CD8-positive, alpha-beta memory T cell (primary cell): Measurements from ENCODE around the gene RTL5. TPM values are rescaled to one million over a fixed set of nuclear protein-coding genes. Genes with fewer than 3 reads are reported as not detected.

Experiments
- CTCF ChIA-PET: fragments of 350-600 bp; sonication (Branson Sonifier 250); formaldehyde crosslinking; loops from one replicate; lab custom pipeline; 2021; ENCODE audit warnings: antibody characterized with exemption; lab: Charles Lee
- POLR2A ChIA-PET: fragments of 350-600 bp; sonication (Branson Sonifier 250); formaldehyde crosslinking; loops from one replicate; lab custom pipeline; 2021; ENCODE audit warnings: antibody characterized with exemption; lab: Charles Lee
- DNase-seq, 5 donors: peaks; one replicate each; pipeline versions ENCODE4 v3.0.0 to v3.0.0-alpha.2; 2020 to 2022; ENCODE audit warnings: mixed read lengths in 1 of 5
- H3K27ac ChIP-seq: one replicate; pipeline ENCODE4 v1.7.0; 2013; ENCODE audit warnings: low read depth, mild to moderate bottlenecking, low read length, moderate library complexity
- H3K27me3 ChIP-seq: 2 replicates; pipeline ENCODE4 v1.7.0; 2013; ENCODE audit warnings: low read length, mild to moderate bottlenecking; ENCODE audit not compliant: insufficient read depth, poor library complexity, severe bottlenecking
- H3K36me3 ChIP-seq: 2 replicates; pipeline ENCODE4 v1.7.0; 2013; ENCODE audit warnings: mild to moderate bottlenecking, low read length, moderate library complexity; ENCODE audit not compliant: insufficient read depth
- H3K4me1 ChIP-seq: 2 replicates; pipeline ENCODE4 v1.7.0; 2013; ENCODE audit warnings: mild to moderate bottlenecking, low read length, moderate library complexity; ENCODE audit not compliant: insufficient read depth
- H3K4me3 ChIP-seq: 2 replicates; pipeline ENCODE4 v1.7.0; 2013; ENCODE audit warnings: mild to moderate bottlenecking, low read length
- H3K9me3 ChIP-seq: 2 replicates; pipeline ENCODE4 v1.7.0; 2013; ENCODE audit warnings: mild to moderate bottlenecking, low read length
- H3K27ac Mint-ChIP-seq, 8 donors: one replicate each; pipeline ENCODE4 v1.8.0; 2020 to 2021; ENCODE audit warnings: mixed read lengths in 8 of 8, mild to moderate bottlenecking in 6 of 8, inconsistent platforms in 3 of 8, moderate library complexity in 3 of 8
- H3K27me3 Mint-ChIP-seq, 2 donors: one replicate each; pipeline ENCODE4 v1.8.0; 2020 to 2021; ENCODE audit warnings: mixed read lengths in 2 of 2, mild to moderate bottlenecking in 1 of 2, moderate library complexity in 1 of 2
- H3K36me3 Mint-ChIP-seq, 3 donors: one replicate each; pipeline ENCODE4 v1.8.0; 2020 to 2021; ENCODE audit warnings: mixed read lengths in 3 of 3, inconsistent platforms in 1 of 3, mild to moderate bottlenecking in 1 of 3
- H3K4me1 Mint-ChIP-seq, 3 donors: one replicate each; pipeline ENCODE4 v1.8.0; 2020 to 2021; ENCODE audit warnings: mixed read lengths in 3 of 3, inconsistent platforms in 1 of 3, mild to moderate bottlenecking in 1 of 3
- H3K4me3 Mint-ChIP-seq, 7 donors: one replicate each; pipeline ENCODE4 v1.8.0; 2020 to 2021; ENCODE audit warnings: mixed read lengths in 7 of 7, mild to moderate bottlenecking in 6 of 7, moderate library complexity in 4 of 7, inconsistent platforms in 2 of 7
- H3K9me3 Mint-ChIP-seq, 5 donors: one replicate each; pipeline ENCODE4 v1.8.0; 2020 to 2022; ENCODE audit warnings: mixed read lengths in 5 of 5, mild to moderate bottlenecking in 3 of 5, moderate library complexity in 2 of 5, inconsistent platforms in 1 of 5
- polyA plus RNA-seq: library from polyadenylated mRNA; unstranded; fragments of 300-500 nt; fragmentation: Illumina TruSeq; gene quantifications from one replicate; pipeline ENCODE4 v1.2.3, GENCODE V29; 2021
- total RNA-seq, 2 experiments: library from RNA; stranded (reverse); gene quantifications; one replicate each; pipeline ENCODE4 v1.2.3, GENCODE V29; 2021

The RTL5 gene
- total and polyA plus RNA-seq, 3 experiments from 2014 or later: 0.55 to 1.0 (median 1.00) TPM

DNA sequence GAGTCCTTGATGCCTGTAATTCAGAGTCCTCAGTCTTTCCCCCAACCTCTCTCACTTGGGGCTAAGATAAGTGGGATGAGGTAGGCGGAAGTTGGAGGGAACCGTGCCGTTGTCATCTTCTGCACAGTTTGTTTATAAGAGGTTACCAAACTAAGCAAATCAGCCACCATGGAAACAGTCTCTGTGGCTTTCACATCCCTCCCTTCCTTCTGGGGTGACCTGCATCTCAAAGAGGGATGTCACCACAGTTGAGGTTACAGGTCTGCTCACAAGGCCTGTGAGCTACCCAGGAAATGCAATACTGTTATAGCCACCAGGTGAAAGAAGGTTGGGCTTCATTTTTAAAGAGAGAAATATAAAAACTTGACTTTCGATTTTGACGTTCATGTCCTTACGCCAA lies 26.3 kb downstream of the RTL5 start:
- peak overlapping the region; percentile 92 to 99 (median 96) for H3K27ac Mint-ChIP-seq
- Histone ChIP-seq H3K9me3 (no peaks in the 10 kb centered on the region), H3K4me3 (no peak overlapping the region), H3K4me1 (peaks cover 42% of the 10 kb centered on the region), H3K36me3 (no peaks in the 10 kb centered on the region), H3K27ac (peak overlapping the region; percentile 93), H3K27me3 (no peaks in the 10 kb centered on the region)
- H3K9me3 Mint-ChIP-seq: no peaks in the 10 kb centered on the region
- H3K4me1 Mint-ChIP-seq: peaks cover 64 to 89% (median 82%) of the 10 kb centered on the region in 3 donors
- peak overlapping the region; percentile 59 to 87 (median 80) for H3K4me3 Mint-ChIP-seq
- no peaks in the 10 kb centered on the region for H3K36me3 Mint-ChIP-seq
- peaks cover 0 to 12% of the 10 kb centered on the region in 2 donors for H3K27me3 Mint-ChIP-seq
- ChIA-PET CTCF (interaction anchor here (1.0 to 1.6 kb wide), 7 partner anchors 10 to 87 kb away, joined by 3 to 7 read pairs (median 4); partner anchors contain the start of gene RTL5), POLR2A (interaction anchor here (0.6 to 1.5 kb wide), 2 partner anchors 16 to 113 kb away, joined by 4 to 11 read pairs; no protein-coding TSS in a partner anchor)
- peak; percentile 40 to 88 (median 69) for DNase-seq

- H3K27ac ChIP-seq: no peak overlapping the region
- H3K9me3 ChIP-seq: no peaks in the 10 kb centered on the region
- Mint-ChIP-seq H3K27me3 (peaks cover 3 to 7% of the 10 kb centered on the region in 2 donors), H3K4me3 (peak overlapping the region in 5 of 7 donors; percentile 3 to 97 (median 46)), H3K4me1 (peaks cover 70 to 85% (median 85%) of the 10 kb centered on the region in 3 donors), H3K36me3 (no peaks in the 10 kb centered on the region), H3K27ac (peak overlapping the region in 5 of 8 donors; percentile 68 to 97 (median 80)), H3K9me3 (no peaks in the 10 kb centered on the region)
- no peaks in the 10 kb centered on the region for H3K36me3 ChIP-seq
- no peaks in the 10 kb centered on the region for H3K27me3 ChIP-seq
- ChIA-PET CTCF (interaction anchor here (0.8 kb wide), 1 partner anchor 24 kb away, joined by 3 read pairs; no protein-coding TSS in a partner anchor), POLR2A (no interaction called here)
- DNase-seq: no peak
- no peak overlapping the region for H3K4me3 ChIP-seq
- peaks cover 50% of the 10 kb centered on the region for H3K4me1 ChIP-seq
These were observed 29.0 kb downstream of the RTL5 start for GRCh38 chrX:72102760-72103159.

DNA sequence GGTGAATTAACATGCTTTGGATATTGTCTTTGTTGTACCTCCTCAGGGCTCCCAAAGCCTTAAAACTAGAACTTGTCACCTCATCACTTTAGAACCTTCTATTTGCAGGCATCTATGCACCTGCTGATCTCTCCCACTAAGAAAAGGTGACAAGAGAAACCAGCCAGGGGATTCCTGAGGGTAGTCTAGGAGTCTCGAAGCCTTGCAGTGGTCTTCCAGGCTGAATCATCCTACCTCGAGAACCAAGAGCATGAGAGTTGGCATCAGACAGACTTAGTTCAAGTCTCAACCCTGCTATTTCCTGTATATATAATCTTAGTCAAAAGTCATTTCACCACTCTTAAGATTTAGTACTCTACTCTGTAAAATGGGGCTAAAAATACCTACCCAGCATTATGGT lies 29.6 kb downstream of the RTL5 start:
- Mint-ChIP-seq H3K4me1 (peaks cover 63 to 82% (median 79%) of the 10 kb centered on the region in 3 donors), H3K36me3 (no peaks in the 10 kb centered on the region), H3K9me3 (no peaks in the 10 kb centered on the region), H3K27me3 (peaks cover 6 to 8% of the 10 kb centered on the region in 2 donors), H3K27ac (peak overlapping the region; percentile 92 to 100 (median 97)), H3K4me3 (peak overlapping the region; percentile 85 to 97 (median 93))
- no peaks in the 10 kb centered on the region for H3K9me3 ChIP-seq
- H3K27me3 ChIP-seq: no peaks in the 10 kb centered on the region
- ChIA-PET POLR2A (no interaction called here), CTCF (no interaction called here)
- H3K4me1 ChIP-seq: peaks cover 50% of the 10 kb centered on the region
- peak in 1 of 5 donors; percentile 17 for DNase-seq
- H3K36me3 ChIP-seq: no peaks in the 10 kb centered on the region
- peak overlapping the region; percentile 84 for H3K27ac ChIP-seq
- H3K4me3 ChIP-seq: peak overlapping the region; percentile 53

DNA sequence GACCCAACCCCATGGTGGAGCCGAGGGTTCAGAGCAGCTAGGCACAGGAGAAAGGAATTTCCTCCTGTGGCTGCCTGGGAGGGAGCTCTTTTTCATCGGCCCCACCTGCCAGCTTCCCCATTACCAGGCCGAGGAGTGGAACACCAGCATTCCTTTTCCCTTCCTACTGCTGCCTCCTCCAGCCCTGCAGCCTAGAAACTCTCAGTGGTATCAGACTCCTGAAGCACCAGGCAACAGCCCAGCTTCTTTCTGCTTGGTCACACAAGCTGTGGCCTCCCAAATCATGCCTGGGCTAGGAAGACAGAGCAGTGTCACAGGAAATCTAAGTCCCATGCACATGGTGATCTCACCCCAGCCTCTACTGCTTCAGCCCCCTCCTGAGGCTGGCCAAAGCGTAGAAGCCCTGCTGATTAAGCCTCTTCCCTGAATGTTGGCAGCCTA lies 30.1 kb downstream of the RTL5 start:
- H3K4me1 Mint-ChIP-seq: peaks cover 62 to 80% (median 76%) of the 10 kb centered on the region in 3 donors
- H3K36me3 Mint-ChIP-seq: no peaks in the 10 kb centered on the region
- H3K27ac Mint-ChIP-seq: peak overlapping the region; percentile 92 to 100 (median 97)
- Histone ChIP-seq H3K4me3 (peak overlapping the region; percentile 53), H3K4me1 (peaks cover 50% of the 10 kb centered on the region), H3K36me3 (no peaks in the 10 kb centered on the region), H3K27ac (peak overlapping the region; percentile 84), H3K9me3 (no peaks in the 10 kb centered on the region), H3K27me3 (no peaks in the 10 kb centered on the region)
- peaks cover 6 to 11% of the 10 kb centered on the region in 2 donors for H3K27me3 Mint-ChIP-seq
- POLR2A ChIA-PET: interaction anchor here (0.6 kb wide), 1 partner anchor 20 kb away, joined by 4 read pairs; no protein-coding TSS in a partner anchor
- H3K4me3 Mint-ChIP-seq: peak overlapping the region; percentile 85 to 97 (median 93)
- CTCF ChIA-PET: interaction anchor here (0.7 to 1.6 kb wide), 2 partner anchors 25 to 54 kb away, joined by 4 to 5 read pairs; no protein-coding TSS in a partner anchor
- H3K9me3 Mint-ChIP-seq: no peaks in the 10 kb centered on the region
- no peak for DNase-seq

DNA sequence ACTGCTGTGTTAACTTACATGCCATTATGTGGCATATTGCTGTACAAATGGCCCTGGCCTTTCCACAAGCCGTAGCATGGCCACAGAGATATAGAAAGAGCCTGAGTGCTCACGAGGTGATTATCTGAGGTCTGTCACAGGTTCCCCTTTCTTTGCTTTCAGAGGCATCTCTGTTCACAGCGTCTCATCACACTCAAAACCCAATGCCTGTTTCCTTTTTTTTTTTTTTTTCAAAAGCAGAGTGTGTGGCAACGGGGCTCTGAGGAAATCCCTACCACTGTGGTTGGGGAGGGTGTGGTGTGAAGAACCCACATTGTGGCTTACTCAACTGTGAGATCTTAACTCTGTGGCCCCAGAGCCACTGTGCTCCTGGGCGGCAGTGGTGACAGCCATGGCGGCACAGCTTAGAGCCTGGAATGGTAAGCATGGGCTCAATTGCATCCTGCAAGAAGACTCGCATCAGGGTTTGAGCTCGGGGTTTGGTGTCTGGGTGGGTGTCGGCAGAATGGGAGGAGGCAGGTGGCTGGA lies 30.8 kb downstream of the RTL5 start:
- H3K27me3 Mint-ChIP-seq: peaks cover 6 to 11% of the 10 kb centered on the region in 2 donors
- peaks cover 59 to 74% (median 70%) of the 10 kb centered on the region in 3 donors for H3K4me1 Mint-ChIP-seq
- no peaks in the 10 kb centered on the region for H3K9me3 ChIP-seq
- H3K9me3 Mint-ChIP-seq: no peaks in the 10 kb centered on the region
- H3K36me3 Mint-ChIP-seq: no peaks in the 10 kb centered on the region
- peak overlapping the region; percentile 87 to 100 (median 97) for H3K27ac Mint-ChIP-seq
- H3K27ac ChIP-seq: peak overlapping the region; percentile 84
- no peaks in the 10 kb centered on the region for H3K27me3 ChIP-seq
- H3K36me3 ChIP-seq: no peaks in the 10 kb centered on the region
- H3K4me3 ChIP-seq: peak overlapping the region; percentile 53
- peak overlapping the region; percentile 85 to 97 (median 93) for H3K4me3 Mint-ChIP-seq
- CTCF ChIA-PET: interaction anchor here (0.6 to 1.6 kb wide), 3 partner anchors 26 to 54 kb away, joined by 3 to 5 read pairs (median 4); no protein-coding TSS in a partner anchor
- POLR2A ChIA-PET: interaction anchor here (0.6 kb wide), 1 partner anchor 21 kb away, joined by 4 read pairs; no protein-coding TSS in a partner anchor
- peak; percentile 59 to 90 (median 77) for DNase-seq
- H3K4me1 ChIP-seq: peaks cover 50% of the 10 kb centered on the region

- no peaks in the 10 kb centered on the region for H3K36me3 Mint-ChIP-seq
- POLR2A ChIA-PET: no interaction called here
- Histone ChIP-seq H3K9me3 (no peaks in the 10 kb centered on the region), H3K27me3 (no peaks in the 10 kb centered on the region), H3K36me3 (no peaks in the 10 kb centered on the region), H3K4me3 (no peak overlapping the region), H3K4me1 (peaks cover 52% of the 10 kb centered on the region), H3K27ac (peak overlapping the region; percentile 84)
- peak overlapping the region; percentile 87 to 100 (median 97) for H3K27ac Mint-ChIP-seq
- H3K9me3 Mint-ChIP-seq: no peaks in the 10 kb centered on the region
- peaks cover 59 to 74% (median 69%) of the 10 kb centered on the region in 3 donors for H3K4me1 Mint-ChIP-seq
- peak overlapping the region; percentile 85 to 97 (median 93) for H3K4me3 Mint-ChIP-seq
- DNase-seq: peak in 2 of 5 donors; percentile 3 to 44
- peaks cover 6 to 8% of the 10 kb centered on the region in 2 donors for H3K27me3 Mint-ChIP-seq
- CTCF ChIA-PET: interaction anchor here (0.6 to 1.6 kb wide), 2 partner anchors 26 to 53 kb away, joined by 3 to 5 read pairs; no protein-coding TSS in a partner anchor
These were observed 31.5 kb downstream of the RTL5 start for GRCh38 chrX:72100051-72100755.

DNA sequence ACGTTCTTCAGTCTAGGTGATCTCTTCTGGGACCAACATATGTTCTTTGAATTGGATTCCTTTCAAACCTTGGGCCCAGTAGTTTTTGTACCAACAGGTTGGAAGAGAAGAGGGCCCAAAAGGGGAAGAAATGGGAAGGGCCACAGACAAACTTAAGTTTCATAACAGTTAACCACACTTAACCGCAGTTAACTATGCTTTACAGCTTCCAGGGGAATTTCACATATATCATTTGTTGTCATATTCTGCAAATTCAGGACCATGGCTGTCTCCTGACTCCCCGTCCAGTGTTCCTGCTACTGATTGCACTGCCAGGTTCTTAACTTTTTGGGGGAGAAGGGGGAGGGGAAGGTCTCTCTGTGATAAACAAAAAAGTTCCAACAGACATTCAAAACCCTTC lies 34.6 kb downstream of the RTL5 start:
- no peak for DNase-seq
- CTCF ChIA-PET: interaction anchor here (1.2 to 2.6 kb wide), 2 partner anchors 76 to 79 kb away, joined by 3 to 9 read pairs; no protein-coding TSS in a partner anchor
- peaks cover 38 to 56% (median 50%) of the 10 kb centered on the region in 3 donors for H3K4me1 Mint-ChIP-seq
- no peaks in the 10 kb centered on the region for H3K9me3 Mint-ChIP-seq
- no peaks in the 10 kb centered on the region for H3K36me3 Mint-ChIP-seq
- Histone ChIP-seq H3K4me1 (peaks cover 35% of the 10 kb centered on the region), H3K4me3 (no peak overlapping the region), H3K9me3 (no peaks in the 10 kb centered on the region), H3K27me3 (no peaks in the 10 kb centered on the region), H3K27ac (no peak overlapping the region), H3K36me3 (no peaks in the 10 kb centered on the region)
- H3K27ac Mint-ChIP-seq: peak overlapping the region in 2 of 8 donors; percentile 17 to 68
- POLR2A ChIA-PET: no interaction called here
- peaks cover 6 to 8% of the 10 kb centered on the region in 2 donors for H3K27me3 Mint-ChIP-seq
- no peak overlapping the region for H3K4me3 Mint-ChIP-seq
